GM12878 (cell line): Measurements from ENCODE around the gene TLE2. TPM values are rescaled to one million over a fixed set of nuclear protein-coding genes. Genes with fewer than 3 reads are reported as not detected.

ENCODE experiments used
- ATAC-seq: fragments of 200-7000 bp; cut with Tn5 transposase; 3 replicates; pipeline ENCODE4 v1.9.1; 2020; ENCODE audit warnings: mild to moderate bottlenecking, moderate library complexity
- BruUV-seq: library from RNA; stranded (reverse); fragments of 400-500 nt; replicated peaks from 2 replicates; lab custom pipeline; 2021; lab: Mats Ljungman, UMichigan
- CTCF ChIA-PET: fragments of 300-600 bp; sonication (Branson Sonifier 250); formaldehyde crosslinking; extraction: SDS; loops from one replicate; lab custom pipeline; 2021; ENCODE audit warnings: inconsistent platforms; lab: Yijun Ruan, JAX
- POLR2A ChIA-PET: fragments of 350-600 bp; formaldehyde crosslinking; extraction: SDS; loops from one replicate; lab custom pipeline; 2021; ENCODE audit warnings: inconsistent platforms; lab: Charles Lee
- RAD21 ChIA-PET: fragments of 300-600 bp; sonication (Branson Sonifier 250); formaldehyde crosslinking; loops from one replicate; lab custom pipeline; 2023; ENCODE audit warnings: antibody characterized with exemption; ENCODE audit not compliant: unreplicated experiment; lab: Charles Lee
- SMC1A ChIA-PET: fragments of 300-600 bp; sonication (Branson Sonifier 250); formaldehyde crosslinking; loops from one replicate; lab custom pipeline; 2023; ENCODE audit not compliant: unreplicated experiment, uncharacterized antibody; lab: Charles Lee
- DNase-seq: peaks from one replicate; pipeline ENCODE4 v3.0.0-alpha.2; 2011; ENCODE audit warnings: low read depth, low spot score
- FAIRE-seq: peaks from 3 replicates; lab custom pipeline; 2011; peaks lifted over from hg19 to GRCh38; lab: Jason Lieb, UNC
- H2AFZ ChIP-seq: 2 replicates; pipeline ENCODE4 v1.6.0; 2011; ENCODE audit warnings: low read depth, low read length, control low read depth; ENCODE audit not compliant: control insufficient read depth
- H3K27ac ChIP-seq: 2 replicates; pipeline ENCODE4 v1.5.1; 2011; ENCODE audit warnings: control low read depth; ENCODE audit not compliant: control insufficient read depth, insufficient read depth
- H3K27me3 ChIP-seq, 2 experiments: replicated peaks in 1 of 2; 2 replicates each; pipeline versions ENCODE4 v1.6.0 to v1.6.1; 2011; ENCODE audit warnings: low read length in 1 of 2; ENCODE audit not compliant: control insufficient read depth in 2 of 2, insufficient read depth in 2 of 2
- H3K36me3 ChIP-seq, 2 experiments: 2 replicates each; pipeline ENCODE4 v1.5.1; 2011; ENCODE audit warnings: low read length in 1 of 2; ENCODE audit not compliant: control insufficient read depth in 2 of 2, insufficient read depth in 2 of 2
- H3K4me1 ChIP-seq: 2 replicates; pipeline ENCODE4 v1.6.1; 2011; ENCODE audit warnings: mild to moderate bottlenecking, low read length, moderate library complexity, mixed read lengths; ENCODE audit not compliant: control insufficient read depth, insufficient read depth
- H3K4me2 ChIP-seq: 2 replicates; pipeline ENCODE4 v1.6.0; 2011; ENCODE audit warnings: control low read depth; ENCODE audit not compliant: control insufficient read depth, insufficient read depth
- H3K4me3 ChIP-seq: fragments of 200-600 bp; sonication (generic); 2 replicates; pipeline ENCODE4 v1.5.1; 2016
- H3K79me2 ChIP-seq: 2 replicates; pipeline ENCODE4 v1.6.0; 2011; ENCODE audit warnings: low read length; ENCODE audit not compliant: control insufficient read depth, insufficient read depth
- H3K9ac ChIP-seq: 2 replicates; pipeline ENCODE4 v1.8.0; 2011; ENCODE audit warnings: low read length, control low read depth, mixed read lengths; ENCODE audit not compliant: control insufficient read depth, insufficient read depth
- H3K9me3 ChIP-seq: replicated peaks from 3 replicates; pipeline ENCODE4 v1.5.1; 2011; ENCODE audit warnings: mild to moderate bottlenecking, low read length; ENCODE audit not compliant: control insufficient read depth, insufficient read depth
- H4K20me1 ChIP-seq: 2 replicates; pipeline ENCODE4 v1.6.0; 2011; ENCODE audit not compliant: control insufficient read depth, insufficient read depth
- IRF4 ChIP-seq: IDR thresholded peaks from 2 replicates; pipeline ENCODE4 v1.6.1; 2011; ENCODE audit warnings: low read depth, low read length
- KDM1A ChIP-seq: fragments of 200-600 bp; sonication (generic); IDR thresholded peaks from 2 replicates; pipeline ENCODE4 v1.6.1; 2016; ENCODE audit warnings: borderline replicate concordance
- PRDM15 ChIP-seq: fragments of 450-650 bp; formaldehyde crosslinking; IDR thresholded peaks from 2 replicates; pipeline ENCODE4 v1.4.0; 2020; ENCODE audit warnings: mild to moderate bottlenecking, moderate library complexity
- SMAD1 ChIP-seq: fragments of 450-650 bp; IDR thresholded peaks from 2 replicates; pipeline ENCODE4 v1.6.1; 2018; ENCODE audit warnings: mild to moderate bottlenecking, low read depth; ENCODE audit not compliant: partially characterized antibody
- SMC3 ChIP-seq: IDR thresholded peaks from 2 replicates; pipeline ENCODE4 v1.6.1; 2011; ENCODE audit warnings: low read length, improper control_type of control experiment, borderline replicate concordance
- TBL1XR1 ChIP-seq: IDR thresholded peaks from 2 replicates; pipeline ENCODE4 v1.6.1; 2012; ENCODE audit warnings: low read depth, low read length, improper control_type of control experiment
- ZNF217 ChIP-seq: fragments of 450-650 bp; IDR thresholded peaks from 2 replicates; pipeline ENCODE4 v1.6.1; 2017; ENCODE audit warnings: antibody characterized with exemption, mild to moderate bottlenecking
- WGBS: methylation state at CpG from one replicate; pipeline ENCODE4 v1.1.6; 2016; ENCODE audit warnings: low lambda C conversion rate; ENCODE audit not compliant: insufficient replicate concordance, insufficient coverage; ENCODE audit errors: missing lambda C conversion rate; 5-methylcytosine and 5-hydroxymethylcytosine counted together
- in situ Hi-C: fragments of 300-500 bp; cut with MboI; formaldehyde crosslinking; loops from 9 replicates; pipeline ENCODE4 v1.14.3; 2018; ENCODE audit warnings: mixed read lengths
- intact Hi-C: fragments of 100-400 bp; cut with micrococcal nuclease; formaldehyde crosslinking; loops from one replicate; pipeline ENCODE4 v1.14.2; 2022; ENCODE audit not compliant: unreplicated experiment
- polyA plus RNA-seq, 11 experiments: library from polyadenylated mRNA; depleted of rRNA in 4 of 11; unstranded in 6 of 11; stranded (reverse) in 5 of 11; fragments of >200 nt; fragmentation: Nextera tagmentation in 4 of 11; fragmentation: Illumina TruSeq in 1 of 11; extraction: Ambion mirVana in 4 of 11; extraction: Trizol in 1 of 11; gene quantifications; 1 replicate in 1 of 11; 2 replicates in 10 of 11; pipeline versions ENCODE4 v1.2.1 to v1.2.3, GENCODE V29; 2011 to 2016; ENCODE audit warnings: inconsistent platforms in 2 of 11, missing spikeins in 2 of 11, low read depth in 1 of 11
- total RNA-seq, 4 experiments: library from RNA; depleted of rRNA in 3 of 4; stranded (reverse); fragments of >200 nt in 3 of 4; fragmentation: Illumina TruSeq in 1 of 4; extraction: Trizol in 1 of 4; gene quantifications; 2 replicates each; pipeline versions ENCODE4 v1.2.1 to v1.2.3, GENCODE V29; 2013 to 2021

Gene TLE2
- total and polyA plus RNA-seq, 10 of the 15 experiments (the other 5 are each of a cell fraction or from before 2014, with no cell fraction given): 0.05 to 0.21 (median 0.11) TPM; not detected in 5

- in situ Hi-C loops (no loop called here), intact Hi-C loops (no loop called here)
- Histone ChIP-seq H3K27me3 (no peaks in the 10 kb centered on the region; a peak in 1 of 4 replicates), H3K79me2 (no peaks in the 10 kb centered on the region), H4K20me1 (no peaks in the 10 kb centered on the region), H3K27ac (no peak overlapping the region), H3K9ac (no peak overlapping the region), H3K9me3 (no peaks in the 10 kb centered on the region), H2AFZ (no peak overlapping the region), H3K4me1 (no peaks in the 10 kb centered on the region; the same call in none of the 2 replicates), H3K36me3 (no peaks in the 10 kb centered on the region), H3K4me2 (no peak overlapping the region), H3K4me3 (no peak overlapping the region)
- FAIRE-seq (no peak), ATAC-seq (no peak), DNase-seq (no peak)
- BruUV-seq: no TSS peak
- ChIA-PET RAD21 (no interaction called here), SMC1A (no interaction called here), POLR2A (no interaction called here), CTCF (interaction anchor here (0.8 kb wide), 1 partner anchor 296 kb away, joined by 3 read pairs; no protein-coding TSS in a partner anchor)
- 34% methylated on average over 6 of the region's 6 CpGs for WGBS
- TF ChIP-seq PRDM15 (no peak), ZNF217 (no peak), KDM1A (no peak), SMC3 (no peak), IRF4 (no peak), SMAD1 (no peak), TBL1XR1 (no peak)
Observed at GRCh38 chr19:3008994-3009393, 20.1 kb downstream of the TLE2 start.
